IPS DF 6.9 (cell line): ENCODE results near the gene ENOX2.

Experiments
- DNase-seq: peaks from one replicate; pipeline ENCODE4 v3.0.0-alpha.2; 2013; ENCODE audit warnings: low read depth, low spot score
- H3K27ac ChIP-seq: one replicate; pipeline ENCODE4 v1.5.1; 2013; ENCODE audit warnings: low read length, control low read depth
- H3K27me3 ChIP-seq: 2 replicates; pipeline ENCODE4 v1.6.1; 2013; ENCODE audit warnings: mild to moderate bottlenecking, low read length; ENCODE audit not compliant: control insufficient read depth, insufficient read depth
- H3K36me3 ChIP-seq: 2 replicates; pipeline ENCODE4 v1.6.1; 2013; ENCODE audit warnings: low read length; ENCODE audit not compliant: control insufficient read depth, insufficient read depth
- H3K4me1 ChIP-seq: 2 replicates; pipeline ENCODE4 v1.6.1; 2013; ENCODE audit warnings: low read length; ENCODE audit not compliant: control insufficient read depth, insufficient read depth
- H3K4me3 ChIP-seq: 2 replicates; pipeline ENCODE4 v1.5.1; 2013; ENCODE audit warnings: mild to moderate bottlenecking, low read length
- H3K9me3 ChIP-seq: 2 replicates; pipeline ENCODE4 v1.6.1; 2013; ENCODE audit warnings: low read length, inconsistent platforms; ENCODE audit not compliant: control insufficient read depth, insufficient read depth
- WGBS: extraction: QIAGEN DNeasy Blood & Tissue Kit; methylation state at CpG from one replicate; pipeline ENCODE4 v1.1.7; 2013; ENCODE audit warnings: mixed read lengths, missing lambda C conversion rate; ENCODE audit not compliant: insufficient read length, insufficient coverage; 5-methylcytosine and 5-hydroxymethylcytosine counted together

ENOX2 gene

DNA sequence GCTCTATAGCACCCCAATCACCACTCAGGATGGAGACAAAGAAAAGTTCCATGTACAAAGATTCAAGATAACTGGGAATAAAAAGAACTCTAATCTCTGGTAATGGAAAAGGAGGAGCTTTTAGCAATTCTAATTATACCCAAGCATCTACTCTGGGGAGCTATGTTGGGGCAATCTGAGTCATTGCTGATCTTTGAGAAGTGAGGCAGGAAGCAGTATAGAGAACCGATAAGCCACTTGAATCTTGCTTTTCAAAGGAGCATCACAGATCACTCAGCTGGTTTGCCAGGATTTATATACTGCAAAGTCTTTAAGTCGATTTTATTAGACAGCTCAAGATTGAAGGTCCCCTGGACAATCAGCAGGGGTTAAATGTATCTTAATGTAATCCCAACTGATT is 220.0 kb downstream of the ENOX2 start:
- Histone ChIP-seq H3K9me3 (no peaks in the 10 kb centered on the region), H3K27me3 (no peaks in the 10 kb centered on the region), H3K4me3 (no peak overlapping the region), H3K4me1 (no peaks in the 10 kb centered on the region), H3K27ac (no peak overlapping the region), H3K36me3 (no peaks in the 10 kb centered on the region)
- no peak for DNase-seq
- WGBS, result no CpG with 5 or more reads among the region's 2 CpGs

DNA sequence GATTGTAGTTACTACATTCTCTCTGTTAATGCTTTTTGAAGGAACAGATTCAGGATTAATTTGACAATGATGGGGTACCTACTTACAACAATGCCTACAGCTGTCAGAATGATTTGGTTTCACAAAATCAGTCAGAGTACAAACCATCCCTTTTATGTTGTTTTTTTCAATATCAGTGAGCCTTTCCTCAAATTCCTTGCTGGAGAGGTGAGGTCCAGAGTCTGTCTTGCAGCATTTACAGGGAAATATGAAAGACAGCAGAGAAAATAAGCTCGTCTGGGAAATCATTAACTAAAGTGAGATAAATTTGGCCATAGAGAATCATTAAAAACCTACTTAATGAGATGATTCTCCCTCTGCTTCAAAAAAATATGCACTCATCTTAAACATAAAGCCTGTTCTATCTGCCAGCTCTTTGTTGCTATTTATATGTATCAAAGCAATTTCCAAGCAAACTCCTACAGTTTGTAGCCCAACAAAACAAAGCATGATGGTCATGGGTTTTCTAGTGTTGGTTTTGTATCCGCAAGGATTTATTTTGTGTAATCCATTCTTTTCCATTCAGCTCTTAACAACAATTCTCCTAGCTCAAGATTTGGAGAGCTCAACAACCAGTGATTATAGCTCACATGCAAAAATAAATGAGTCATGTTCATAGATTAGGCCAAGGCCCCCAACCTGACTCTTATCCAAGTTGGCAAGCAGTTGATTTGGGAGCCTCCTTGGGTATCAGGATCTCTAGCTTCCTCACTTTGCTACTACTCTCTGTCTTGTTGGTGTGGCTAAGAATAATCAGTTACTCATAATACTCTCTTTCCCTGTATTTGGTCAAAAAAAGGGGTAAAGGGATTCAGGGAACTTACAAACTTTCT is 222.6 kb downstream of the ENOX2 start:
- H3K4me1 ChIP-seq, result no peaks in the 10 kb centered on the region
- no peaks in the 10 kb centered on the region for H3K27me3 ChIP-seq
- H3K9me3 ChIP-seq, result no peaks in the 10 kb centered on the region
- no peaks in the 10 kb centered on the region for H3K36me3 ChIP-seq
- no peak for DNase-seq
- H3K27ac ChIP-seq, result no peak overlapping the region
- WGBS, result no CpG with 5 or more reads among the region's 2 CpGs
- no peak overlapping the region for H3K4me3 ChIP-seq

DNA sequence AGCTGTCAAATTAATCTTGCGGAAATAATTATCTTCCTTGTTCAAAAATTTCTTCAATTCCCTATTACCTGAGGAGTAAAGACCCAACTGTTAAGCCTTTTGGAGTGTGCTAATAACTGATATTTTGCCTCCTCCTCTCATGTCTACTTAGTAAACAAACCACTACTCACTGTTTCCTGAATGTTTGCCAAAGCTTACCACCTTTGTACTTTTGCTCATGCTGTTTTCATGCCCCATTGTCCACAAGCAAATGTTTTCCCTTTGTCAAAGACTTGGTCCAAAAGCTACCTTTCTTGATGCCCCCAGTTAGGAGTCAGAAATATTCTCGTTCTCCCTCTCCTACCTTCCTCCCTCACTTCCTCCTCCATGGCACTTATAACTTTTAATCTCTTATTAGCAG is 226.1 kb downstream of the ENOX2 start:
- H3K9me3 ChIP-seq, result no peaks in the 10 kb centered on the region
- H3K27ac ChIP-seq, result no peak overlapping the region
- no peaks in the 10 kb centered on the region for H3K4me1 ChIP-seq
- H3K27me3 ChIP-seq, result no peaks in the 10 kb centered on the region
- no peak for DNase-seq
- whole genome bisulfite sequencing, result no CpG with 5 or more reads among the region's 2 CpGs
- no peak overlapping the region for H3K4me3 ChIP-seq
- H3K36me3 ChIP-seq, result no peaks in the 10 kb centered on the region

DNA sequence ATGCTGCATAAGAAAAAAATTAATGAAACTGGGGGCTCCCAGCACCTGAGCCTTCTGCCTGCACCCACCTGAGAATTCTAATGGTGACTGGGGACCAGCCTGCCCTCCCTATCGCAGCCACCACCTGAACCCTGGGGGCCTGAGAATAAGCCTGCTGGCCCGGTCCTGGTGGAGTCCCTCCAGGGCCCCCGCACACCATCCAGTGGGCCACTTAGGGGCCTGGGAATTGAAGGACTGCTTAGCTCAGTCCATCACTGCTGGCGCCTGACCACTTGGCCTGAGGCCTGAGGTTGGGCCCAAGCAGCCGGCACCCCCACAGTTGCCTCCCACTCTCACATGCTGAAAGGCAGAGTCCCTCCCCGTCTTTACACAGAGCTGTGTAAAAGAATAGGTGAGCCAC is 230.8 kb downstream of the ENOX2 start:
- DNase-seq, result no peak
- no CpG with 5 or more reads among the region's 6 CpGs for WGBS
- Histone ChIP-seq H3K4me3 (no peak overlapping the region), H3K9me3 (no peaks in the 10 kb centered on the region), H3K36me3 (no peaks in the 10 kb centered on the region), H3K27me3 (no peaks in the 10 kb centered on the region), H3K4me1 (no peaks in the 10 kb centered on the region), H3K27ac (no peak overlapping the region)

DNA sequence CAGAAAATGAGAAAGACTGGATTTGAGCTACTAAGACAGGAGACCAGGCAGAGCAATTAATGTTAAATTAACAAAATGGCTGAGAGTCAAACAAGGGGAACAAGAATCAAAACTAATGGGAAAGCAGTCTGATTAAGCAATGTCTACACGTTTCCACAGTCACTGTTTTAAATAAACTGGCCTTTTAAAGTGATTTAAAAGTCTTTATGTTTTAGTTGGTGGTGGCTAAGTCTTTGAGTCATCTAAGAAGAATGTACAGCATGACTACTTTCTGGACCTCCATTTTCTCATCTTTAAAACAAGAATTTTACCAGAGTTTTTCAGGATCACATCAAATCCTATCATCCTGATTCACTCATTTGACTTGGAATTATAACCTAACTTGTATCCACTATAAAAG is 233.8 kb downstream of the ENOX2 start:
- H3K27ac ChIP-seq, result no peak overlapping the region
- no CpG with 5 or more reads among the region's 1 CpG for WGBS
- no peaks in the 10 kb centered on the region for H3K27me3 ChIP-seq
- H3K4me1 ChIP-seq, result no peaks in the 10 kb centered on the region
- H3K36me3 ChIP-seq, result no peaks in the 10 kb centered on the region
- H3K4me3 ChIP-seq, result no peak overlapping the region
- H3K9me3 ChIP-seq, result no peaks in the 10 kb centered on the region
- no peak for DNase-seq

DNA sequence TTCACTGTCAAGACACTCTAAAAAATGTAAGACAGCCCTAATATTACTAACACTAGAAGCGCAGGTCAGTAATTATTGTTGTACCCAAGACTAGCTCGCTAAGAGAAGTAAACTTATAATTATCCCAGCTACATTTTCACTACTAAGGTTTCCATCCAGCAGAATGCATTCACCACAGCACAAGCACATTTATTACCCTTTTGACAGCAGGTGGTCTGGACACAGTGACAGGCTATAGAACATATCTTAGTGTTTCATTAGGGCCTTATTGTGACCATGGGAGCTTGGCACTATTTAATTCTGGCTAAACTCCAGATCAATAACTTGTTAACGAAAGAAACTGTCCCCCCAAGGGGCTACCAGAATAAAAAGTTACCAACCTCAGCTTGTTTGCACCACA is 237.7 kb downstream of the ENOX2 start:
- no CpG with 5 or more reads among the region's 3 CpGs for WGBS
- H3K27ac ChIP-seq, result no peak overlapping the region
- no peak overlapping the region for H3K4me3 ChIP-seq
- H3K36me3 ChIP-seq, result no peaks in the 10 kb centered on the region
- no peaks in the 10 kb centered on the region for H3K4me1 ChIP-seq
- no peak for DNase-seq
- no peaks in the 10 kb centered on the region for H3K27me3 ChIP-seq
- H3K9me3 ChIP-seq, result no peaks in the 10 kb centered on the region

DNA sequence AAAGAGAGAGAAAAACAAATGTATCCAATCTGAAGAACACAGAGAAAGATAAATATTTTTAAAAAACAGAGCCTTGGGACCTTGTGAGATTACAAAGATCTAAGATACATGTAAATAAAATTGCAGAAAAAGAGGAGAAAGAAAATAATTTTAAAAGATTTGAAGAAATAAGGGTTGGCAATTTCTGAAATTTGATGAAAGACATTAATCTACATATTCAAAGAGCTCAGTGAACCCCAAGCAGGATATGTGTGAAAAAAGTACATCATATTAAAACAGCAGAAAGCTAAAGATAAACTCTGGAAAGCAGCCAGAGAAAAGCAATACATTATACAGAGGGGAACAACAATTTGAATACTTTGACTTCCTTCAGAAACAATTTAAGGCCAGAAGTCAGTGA is 244.7 kb downstream of the ENOX2 start:
- no peaks in the 10 kb centered on the region for H3K4me1 ChIP-seq
- H3K4me3 ChIP-seq, result no peak overlapping the region
- H3K9me3 ChIP-seq, result no peaks in the 10 kb centered on the region
- DNase-seq, result no peak
- no peak overlapping the region for H3K27ac ChIP-seq
- no peaks in the 10 kb centered on the region for H3K36me3 ChIP-seq
- H3K27me3 ChIP-seq, result no peaks in the 10 kb centered on the region

DNA sequence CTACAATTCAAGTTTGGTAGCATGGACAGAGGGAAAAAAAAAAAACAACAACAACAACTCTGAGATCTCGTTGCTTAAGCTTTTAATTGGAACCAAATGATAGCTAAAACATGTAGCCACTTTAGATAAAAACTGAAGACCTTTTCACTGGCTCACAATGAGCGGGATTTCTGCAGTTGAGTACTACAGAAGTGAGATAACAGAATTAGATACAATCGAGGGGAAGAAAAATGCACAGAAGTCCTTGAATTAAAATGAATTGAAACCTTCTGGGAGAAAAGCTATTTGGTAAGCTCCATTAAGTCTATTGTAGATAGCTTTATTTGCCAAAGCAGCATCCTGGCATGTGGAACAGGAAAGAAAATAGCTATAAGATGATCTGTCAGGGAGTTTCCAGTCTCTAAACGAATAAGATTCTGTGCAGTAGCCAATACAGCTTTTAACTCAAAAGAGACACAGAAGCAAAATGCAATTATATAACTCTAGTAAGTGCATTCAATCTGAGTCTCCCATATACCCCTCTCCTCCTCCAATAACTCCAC is 248.5 kb downstream of the ENOX2 start:
- no peak for DNase-seq
- H3K4me3 ChIP-seq, result no peak overlapping the region
- no CpG with 5 or more reads among the region's 4 CpGs for WGBS
- no peaks in the 10 kb centered on the region for H3K36me3 ChIP-seq
- no peak overlapping the region for H3K27ac ChIP-seq
- H3K27me3 ChIP-seq, result no peaks in the 10 kb centered on the region
- H3K4me1 ChIP-seq, result no peaks in the 10 kb centered on the region
- no peaks in the 10 kb centered on the region for H3K9me3 ChIP-seq

DNA sequence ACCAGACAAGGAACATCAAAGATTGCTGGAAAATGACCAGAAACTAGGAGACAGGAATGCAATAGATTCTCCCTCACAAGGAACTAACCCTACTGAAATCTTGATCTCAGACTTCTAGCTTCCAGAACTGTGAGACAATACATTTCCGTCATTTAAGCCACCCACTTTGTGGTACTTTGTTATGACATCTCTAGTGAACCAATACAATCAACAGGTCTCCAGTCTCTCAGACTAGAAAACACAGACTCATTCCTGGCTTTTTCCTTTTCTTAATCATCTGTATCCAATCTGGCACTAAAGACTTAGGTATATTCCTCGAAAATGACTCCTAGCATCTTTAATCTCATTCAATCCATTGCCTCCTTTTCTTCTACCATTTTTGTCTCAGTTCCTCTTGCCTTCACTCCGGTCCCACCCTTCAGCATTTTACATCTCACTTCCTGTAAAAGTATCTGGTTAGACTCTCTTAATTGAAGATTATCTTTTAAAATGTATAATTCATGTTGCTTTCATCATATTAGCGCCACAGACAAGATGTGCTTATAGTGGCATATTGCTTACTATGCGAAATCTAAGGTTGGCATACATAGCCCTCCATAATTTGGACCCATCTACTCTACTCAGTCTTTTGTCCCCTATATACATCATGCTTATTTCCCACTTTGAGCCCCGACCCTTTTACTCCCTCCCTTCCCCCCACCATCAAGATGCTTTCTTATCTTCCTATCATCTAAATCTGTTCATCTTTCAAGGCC is 250.0 kb downstream of the ENOX2 start:
- H3K36me3 ChIP-seq, result no peaks in the 10 kb centered on the region
- H3K27ac ChIP-seq, result no peak overlapping the region
- H3K4me3 ChIP-seq, result no peak overlapping the region
- no peaks in the 10 kb centered on the region for H3K9me3 ChIP-seq
- H3K4me1 ChIP-seq, result no peaks in the 10 kb centered on the region
- no peak for DNase-seq
- no peaks in the 10 kb centered on the region for H3K27me3 ChIP-seq
- WGBS, result no CpG with 5 or more reads among the region's 6 CpGs

DNA sequence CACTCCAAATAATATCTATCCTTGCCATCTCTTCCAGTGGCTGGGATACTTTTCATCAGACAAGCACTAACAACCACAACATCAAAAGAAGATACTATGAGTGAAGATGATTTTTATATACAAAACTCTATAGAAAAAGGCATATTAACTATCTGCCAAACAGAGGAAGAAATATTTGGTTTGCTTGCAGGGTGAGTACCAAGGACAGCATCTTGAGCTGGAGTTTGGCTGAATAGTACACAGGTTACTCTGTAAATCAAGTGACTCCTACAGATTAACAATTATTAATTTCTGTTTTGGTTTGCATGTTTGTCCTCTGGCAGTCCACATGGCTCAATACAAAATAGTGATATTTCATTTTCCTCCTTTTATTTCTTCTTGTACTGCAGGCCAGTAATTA is 253.3 kb downstream of the ENOX2 start:
- no peak overlapping the region for H3K27ac ChIP-seq
- H3K4me3 ChIP-seq, result no peak overlapping the region
- H3K9me3 ChIP-seq, result no peaks in the 10 kb centered on the region
- DNase-seq, result no peak
- no peaks in the 10 kb centered on the region for H3K4me1 ChIP-seq
- no peaks in the 10 kb centered on the region for H3K36me3 ChIP-seq
- H3K27me3 ChIP-seq, result no peaks in the 10 kb centered on the region
